Measurements from ENCODE around the gene ZZZ3. TPM values are rescaled to one million over a fixed set of nuclear protein-coding genes. Genes with fewer than 3 reads are reported as not detected.

The ZZZ3 gene
- total RNA-seq, 5 donors from 2014 or later (not counting 1 experiment from before 2014, with no cell fraction given), result 48.6 to 64.2 (median 57.0) TPM

DNA sequence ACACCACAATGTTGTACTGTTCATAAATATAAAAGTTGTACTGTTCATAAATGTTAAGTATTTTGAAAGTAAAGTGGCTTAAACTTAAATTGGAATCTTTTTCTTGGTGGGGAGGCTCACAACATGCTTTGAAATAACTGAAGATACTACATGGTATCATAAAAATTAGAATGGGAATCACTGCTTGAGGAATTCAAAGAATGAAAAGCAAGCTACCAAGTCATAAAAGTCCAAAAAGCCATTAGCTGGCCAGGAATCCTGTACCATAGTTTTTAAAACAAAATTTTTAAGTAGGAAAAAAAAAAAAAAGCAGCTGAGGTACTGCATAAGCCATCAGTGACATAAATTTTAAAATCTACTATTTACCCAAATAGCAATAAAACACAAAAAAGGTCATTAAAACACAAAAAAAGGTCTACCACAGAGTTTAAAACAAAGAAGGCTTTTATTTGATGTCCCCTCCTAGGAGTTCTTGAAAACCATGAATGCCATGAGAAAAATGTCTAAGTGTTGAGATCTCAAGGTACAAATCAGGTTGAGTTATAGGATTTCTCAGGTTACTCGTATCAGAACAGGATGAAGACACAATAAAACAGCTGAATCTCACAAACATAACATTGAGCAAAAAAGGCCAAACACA lies 8.6 kb downstream of the ZZZ3 start:
- H3K36me3 ChIP-seq (ENCODE audit: control insufficient read depth in 2 of 2, extremely low read depth in 1 of 2, insufficient read depth in 1 of 2, low read length in 1 of 2), result peaks cover 0 to 7% of the 10 kb centered on the region in 2 donors
- WGBS (ENCODE audit: insufficient coverage), result no CpG with 5 or more reads among the region's 1 CpG
- DNase-seq, result no peak
- no peak overlapping the region for H3K27ac ChIP-seq (ENCODE audit: low read length)
- CTCF ChIA-PET, result interaction anchor here (0.6 kb wide), 2 partner anchors 10 to 273 kb away, joined by 3 to 4 read pairs; no protein-coding TSS in a partner anchor
- no peaks in the 10 kb centered on the region for H3K9me3 ChIP-seq
- Mint-ChIP-seq H3K4me3 (no peak overlapping the region), H3K27ac (no peak overlapping the region), H3K27me3 (no peaks in the 10 kb centered on the region), H3K4me1 (peaks cover 55 to 77% (median 76%) of the 10 kb centered on the region in 3 donors), H3K9me3 (no peaks in the 10 kb centered on the region), H3K36me3 (peaks cover 10% of the 10 kb centered on the region)
- POLR2A ChIA-PET, result interaction anchor here (0.6 to 0.7 kb wide), 6 partner anchors 8 to 809 kb away, joined by 3 to 12 read pairs (median 4); no protein-coding TSS in a partner anchor
- H3K4me1 ChIP-seq (ENCODE audit: control insufficient read depth in 1 of 2, extremely low read depth in 1 of 2, insufficient read depth in 2 of 2, low read length in 2 of 2), result peaks cover 7% of the 10 kb centered on the region in 2 experiments
- ATAC-seq (replicated peaks in 1 of 4), result no peak
- no peak overlapping the region for H3K4me3 ChIP-seq (ENCODE audit: control insufficient read depth in 1 of 2, extremely low read depth in 1 of 2, low read length in 1 of 2)
- no peaks in the 10 kb centered on the region for H3K27me3 ChIP-seq (replicated peaks in 1 of 2; ENCODE audit: control insufficient read depth in 2 of 2, extremely low read depth in 1 of 2, insufficient read depth in 2 of 2, low read length in 1 of 2)

DNA sequence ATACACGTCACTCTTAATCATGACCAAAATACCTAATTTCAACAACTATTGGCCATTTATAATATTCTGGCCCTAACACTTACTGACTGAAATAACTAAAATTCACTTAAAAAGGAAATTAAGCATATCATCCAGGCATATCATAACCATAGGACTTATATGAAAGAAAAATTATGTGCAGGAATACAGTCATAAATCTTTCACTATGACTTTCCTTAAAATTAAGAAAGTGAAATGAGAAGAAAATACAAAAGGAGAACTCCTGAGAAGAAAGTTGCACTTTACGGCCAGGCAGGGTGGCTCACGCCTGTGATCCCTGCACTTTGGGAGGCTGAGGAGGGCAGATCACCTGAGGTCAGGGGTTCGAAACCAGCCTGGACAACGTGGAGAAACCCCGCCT lies 9.4 kb downstream of the ZZZ3 start:
- Mint-ChIP-seq H3K27ac (no peak overlapping the region), H3K9me3 (no peaks in the 10 kb centered on the region), H3K27me3 (no peaks in the 10 kb centered on the region), H3K36me3 (peaks cover 10% of the 10 kb centered on the region), H3K4me3 (no peak overlapping the region), H3K4me1 (peaks cover 51 to 75% (median 75%) of the 10 kb centered on the region in 3 donors)
- no peak overlapping the region for H3K27ac ChIP-seq (ENCODE audit: low read length)
- peaks cover 0 to 7% of the 10 kb centered on the region in 2 donors for H3K36me3 ChIP-seq (ENCODE audit: control insufficient read depth in 2 of 2, extremely low read depth in 1 of 2, insufficient read depth in 1 of 2, low read length in 1 of 2)
- H3K4me1 ChIP-seq (ENCODE audit: control insufficient read depth in 1 of 2, extremely low read depth in 1 of 2, insufficient read depth in 2 of 2, low read length in 2 of 2), result peaks cover 7 to 9% of the 10 kb centered on the region in 2 experiments
- ChIA-PET CTCF (interaction anchor here (0.6 to 1.4 kb wide), 3 partner anchors 11 to 1773 kb away, joined by 3 to 4 read pairs (median 3); no protein-coding TSS in a partner anchor), POLR2A (no interaction called here)
- no peaks in the 10 kb centered on the region for H3K9me3 ChIP-seq
- H3K4me3 ChIP-seq (ENCODE audit: control insufficient read depth in 1 of 2, extremely low read depth in 1 of 2, low read length in 1 of 2), result no peak overlapping the region
- H3K27me3 ChIP-seq (replicated peaks in 1 of 2; ENCODE audit: control insufficient read depth in 2 of 2, extremely low read depth in 1 of 2, insufficient read depth in 2 of 2, low read length in 1 of 2), result no peaks in the 10 kb centered on the region
- DNase-seq (no peak), ATAC-seq (replicated peaks in 1 of 4) (no peak)
- 100% methylated on average over 2 of the region's 6 CpGs for WGBS (ENCODE audit: insufficient coverage)

DNA sequence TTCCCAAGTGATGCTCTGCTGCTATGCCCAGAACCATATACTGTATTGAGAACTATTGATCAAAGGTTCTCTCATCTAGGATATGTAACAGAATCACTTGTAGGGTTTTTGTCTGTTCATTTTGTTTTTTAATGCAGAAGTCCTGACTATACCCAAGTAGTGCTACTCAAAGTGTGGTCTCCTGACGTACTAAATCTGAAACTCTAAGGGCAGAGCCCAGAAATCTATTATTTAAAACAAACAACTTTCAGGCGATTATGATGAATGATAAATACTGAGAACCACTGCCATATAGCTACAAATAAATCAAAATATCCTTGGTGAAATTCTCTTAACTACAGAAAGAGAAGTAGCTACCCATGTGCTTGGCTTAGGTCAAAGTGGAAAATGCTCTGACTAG lies 10.1 kb downstream of the ZZZ3 start:
- ChIA-PET CTCF (interaction anchor here (0.8 to 1.4 kb wide), 2 partner anchors 12 to 1772 kb away, joined by 3 read pairs; no protein-coding TSS in a partner anchor), POLR2A (no interaction called here)
- peaks cover 10% of the 10 kb centered on the region for H3K36me3 Mint-ChIP-seq
- no peak overlapping the region for H3K27ac Mint-ChIP-seq
- no peaks in the 10 kb centered on the region for H3K27me3 ChIP-seq (replicated peaks in 1 of 2; ENCODE audit: control insufficient read depth in 2 of 2, extremely low read depth in 1 of 2, insufficient read depth in 2 of 2, low read length in 1 of 2)
- peak overlapping the region in 1 of 3 donors; percentile 7 for H3K4me3 Mint-ChIP-seq
- peaks cover 6 to 7% of the 10 kb centered on the region in 2 experiments for H3K4me1 ChIP-seq (ENCODE audit: control insufficient read depth in 1 of 2, extremely low read depth in 1 of 2, insufficient read depth in 2 of 2, low read length in 2 of 2)
- no peak overlapping the region for H3K4me3 ChIP-seq (ENCODE audit: control insufficient read depth in 1 of 2, extremely low read depth in 1 of 2, low read length in 1 of 2)
- H3K9me3 Mint-ChIP-seq, result no peaks in the 10 kb centered on the region
- H3K36me3 ChIP-seq (ENCODE audit: control insufficient read depth in 2 of 2, extremely low read depth in 1 of 2, insufficient read depth in 1 of 2, low read length in 1 of 2), result peaks cover 0 to 7% of the 10 kb centered on the region in 2 donors
- no CpG with 5 or more reads among the region's 2 CpGs for WGBS (ENCODE audit: insufficient coverage)
- H3K4me1 Mint-ChIP-seq, result peaks cover 51 to 74% (median 71%) of the 10 kb centered on the region in 3 donors
- no peak overlapping the region for H3K27ac ChIP-seq (ENCODE audit: low read length)
- DNase-seq, result no peak
- no peaks in the 10 kb centered on the region for H3K9me3 ChIP-seq
- H3K27me3 Mint-ChIP-seq, result no peaks in the 10 kb centered on the region
- no peak for ATAC-seq (replicated peaks in 1 of 4)

DNA sequence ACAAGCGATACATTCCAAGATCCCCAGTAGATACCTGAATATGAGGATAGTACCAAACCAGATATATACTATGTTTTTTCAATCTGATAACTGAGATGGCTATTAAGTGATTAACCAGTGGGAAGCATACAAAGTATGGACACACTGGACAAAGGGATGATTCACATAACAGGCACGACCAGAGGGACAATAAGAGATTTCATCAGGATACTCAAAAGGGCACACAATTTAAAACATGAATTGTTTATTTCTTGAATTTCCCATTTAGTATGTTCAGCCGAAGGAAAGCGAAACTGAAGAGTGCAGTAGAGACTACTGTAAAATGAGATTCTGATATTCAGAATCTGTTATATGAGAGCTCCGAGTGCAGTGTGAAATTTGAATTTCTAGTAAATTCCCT lies 10.6 kb downstream of the ZZZ3 start:
- 70% methylated on average over 4 of the region's 5 CpGs for WGBS (ENCODE audit: insufficient coverage)
- DNase-seq (no peak), ATAC-seq (replicated peaks in 1 of 4) (no peak)
- POLR2A ChIA-PET, result no interaction called here
- Histone ChIP-seq H3K4me3 (ENCODE audit: control insufficient read depth in 1 of 2, extremely low read depth in 1 of 2, low read length in 1 of 2) (no peak overlapping the region), H3K36me3 (ENCODE audit: control insufficient read depth in 2 of 2, extremely low read depth in 1 of 2, insufficient read depth in 1 of 2, low read length in 1 of 2) (peaks cover 0 to 7% of the 10 kb centered on the region in 2 donors), H3K9me3 (no peaks in the 10 kb centered on the region), H3K4me1 (ENCODE audit: control insufficient read depth in 1 of 2, extremely low read depth in 1 of 2, insufficient read depth in 2 of 2, low read length in 2 of 2) (peaks cover 6 to 7% of the 10 kb centered on the region in 2 experiments), H3K27me3 (replicated peaks in 1 of 2; ENCODE audit: control insufficient read depth in 2 of 2, extremely low read depth in 1 of 2, insufficient read depth in 2 of 2, low read length in 1 of 2) (no peaks in the 10 kb centered on the region), H3K27ac (ENCODE audit: low read length) (no peak overlapping the region)
- H3K4me1 Mint-ChIP-seq, result peaks cover 54 to 77% (median 70%) of the 10 kb centered on the region in 3 donors
- H3K27me3 Mint-ChIP-seq, result no peaks in the 10 kb centered on the region
- H3K27ac Mint-ChIP-seq, result no peak overlapping the region
- H3K36me3 Mint-ChIP-seq, result peaks cover 10% of the 10 kb centered on the region
- H3K9me3 Mint-ChIP-seq, result no peaks in the 10 kb centered on the region
- CTCF ChIA-PET, result interaction anchor here (1.4 kb wide), 2 partner anchors 8 to 12 kb away, joined by 3 to 4 read pairs; no protein-coding TSS in a partner anchor
- peak overlapping the region in 2 of 3 donors; percentile 7 to 48 for H3K4me3 Mint-ChIP-seq

DNA sequence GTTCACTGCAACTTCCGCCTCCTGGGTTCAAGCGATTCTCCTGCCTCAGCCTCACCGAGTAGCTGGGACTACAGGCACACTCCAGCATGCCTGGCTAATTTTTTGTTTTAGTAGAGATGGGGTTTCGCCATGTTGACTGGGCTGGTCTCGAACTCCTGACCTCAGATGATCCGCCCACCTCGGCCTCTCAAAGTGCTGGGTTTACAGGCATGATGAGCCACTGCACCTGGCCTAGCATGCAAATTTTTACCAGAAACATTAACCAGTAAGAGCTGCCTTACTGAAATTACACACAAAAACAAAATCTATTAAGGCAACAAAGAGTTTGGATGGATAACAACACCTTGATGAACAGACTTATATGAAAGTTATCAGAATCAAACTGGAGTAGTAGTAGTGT lies 12.1 kb downstream of the ZZZ3 start:
- H3K27ac ChIP-seq (ENCODE audit: low read length), result no peak overlapping the region
- no peak for ATAC-seq (replicated peaks in 1 of 4)
- H3K9me3 ChIP-seq, result no peaks in the 10 kb centered on the region
- DNase-seq, result no peak
- H3K27me3 Mint-ChIP-seq, result no peaks in the 10 kb centered on the region
- H3K27ac Mint-ChIP-seq, result no peak overlapping the region
- H3K27me3 ChIP-seq (replicated peaks in 1 of 2; ENCODE audit: control insufficient read depth in 2 of 2, extremely low read depth in 1 of 2, insufficient read depth in 2 of 2, low read length in 1 of 2), result no peaks in the 10 kb centered on the region
- CTCF ChIA-PET, result interaction anchor here in 1 of 2 donors (0.6 kb wide), 1 partner anchor 102 kb away, joined by 5 read pairs; no protein-coding TSS in a partner anchor
- no peaks in the 10 kb centered on the region for H3K9me3 Mint-ChIP-seq
- H3K36me3 ChIP-seq (ENCODE audit: control insufficient read depth in 2 of 2, extremely low read depth in 1 of 2, insufficient read depth in 1 of 2, low read length in 1 of 2), result peaks cover 0 to 5% of the 10 kb centered on the region in 2 donors
- H3K36me3 Mint-ChIP-seq, result peaks cover 6% of the 10 kb centered on the region
- H3K4me1 Mint-ChIP-seq, result peaks cover 58 to 80% (median 74%) of the 10 kb centered on the region in 3 donors
- H3K4me3 ChIP-seq (ENCODE audit: control insufficient read depth in 1 of 2, extremely low read depth in 1 of 2, low read length in 1 of 2), result no peak overlapping the region
- POLR2A ChIA-PET, result no interaction called here
- 100% methylated on average over 4 of the region's 7 CpGs for WGBS (ENCODE audit: insufficient coverage)
- no peak overlapping the region for H3K4me3 Mint-ChIP-seq
- peaks cover 6 to 10% of the 10 kb centered on the region in 2 experiments for H3K4me1 ChIP-seq (ENCODE audit: control insufficient read depth in 1 of 2, extremely low read depth in 1 of 2, insufficient read depth in 2 of 2, low read length in 2 of 2)

DNA sequence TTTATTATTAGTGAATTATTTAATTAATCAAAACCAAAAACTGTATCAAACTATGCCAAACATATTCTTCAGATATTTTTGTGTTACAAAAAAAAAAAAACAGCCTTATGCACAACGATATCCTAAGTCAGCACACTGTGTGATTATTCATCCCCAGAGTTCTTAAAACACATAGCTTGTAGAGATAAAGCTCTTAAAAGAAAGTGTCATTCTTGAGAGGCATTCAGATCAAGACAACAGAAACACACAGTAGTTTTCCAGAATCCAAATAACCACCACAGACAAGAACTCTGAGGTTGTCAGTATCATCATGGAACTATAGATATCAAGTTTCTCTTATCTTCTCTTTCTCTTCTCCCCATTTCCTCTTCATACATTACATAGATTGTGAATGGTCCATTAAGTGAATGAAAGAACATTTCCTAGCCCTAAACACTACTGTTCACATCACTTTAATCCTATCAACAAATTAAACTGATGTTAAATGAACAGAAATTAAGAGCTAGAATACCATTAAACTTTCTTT lies 13.5 kb downstream of the ZZZ3 start:
- H3K27ac ChIP-seq (ENCODE audit: low read length), result no peak overlapping the region
- H3K9me3 ChIP-seq, result no peaks in the 10 kb centered on the region
- Mint-ChIP-seq H3K4me3 (no peak overlapping the region), H3K36me3 (peaks cover 1% of the 10 kb centered on the region), H3K27me3 (no peaks in the 10 kb centered on the region), H3K9me3 (no peaks in the 10 kb centered on the region), H3K27ac (no peak overlapping the region), H3K4me1 (peaks cover 69 to 80% (median 75%) of the 10 kb centered on the region in 3 donors)
- no CpG with 5 or more reads among the region's 1 CpG for WGBS (ENCODE audit: insufficient coverage)
- ATAC-seq (replicated peaks in 1 of 4) (no peak), DNase-seq (no peak)
- H3K27me3 ChIP-seq (replicated peaks in 1 of 2; ENCODE audit: control insufficient read depth in 2 of 2, extremely low read depth in 1 of 2, insufficient read depth in 2 of 2, low read length in 1 of 2), result no peaks in the 10 kb centered on the region
- H3K4me3 ChIP-seq (ENCODE audit: control insufficient read depth in 1 of 2, extremely low read depth in 1 of 2, low read length in 1 of 2), result no peak overlapping the region
- H3K36me3 ChIP-seq (ENCODE audit: control insufficient read depth in 2 of 2, extremely low read depth in 1 of 2, insufficient read depth in 1 of 2, low read length in 1 of 2), result peaks cover 0 to 2% of the 10 kb centered on the region in 2 donors
- H3K4me1 ChIP-seq (ENCODE audit: control insufficient read depth in 1 of 2, extremely low read depth in 1 of 2, insufficient read depth in 2 of 2, low read length in 2 of 2), result peaks cover 6 to 10% of the 10 kb centered on the region in 2 experiments
- CTCF ChIA-PET, result interaction anchor here in 1 of 2 donors (0.9 to 1.0 kb wide), 2 partner anchors 10 to 16 kb away, joined by 3 to 4 read pairs; no protein-coding TSS in a partner anchor
- POLR2A ChIA-PET, result interaction anchor here in 1 of 2 donors (0.7 kb wide), 1 partner anchor 83 kb away, joined by 3 read pairs; no protein-coding TSS in a partner anchor

Data from T-cell (primary cell).